Panc1 (cell line): Measurements from ENCODE around the gene DSCAML1.

ENCODE experiments used
- CTCF ChIP-seq: fragments of 450-650 bp; IDR thresholded peaks from 2 replicates; pipeline ENCODE4 v1.5.1; 2017; ENCODE audit warnings: mild to moderate bottlenecking
- POLR2AphosphoS5 ChIP-seq: IDR thresholded peaks from 2 replicates; pipeline ENCODE4 v1.6.1; 2012; ENCODE audit warnings: mild to moderate bottlenecking, low read depth, low read length, moderate library complexity
- REST ChIP-seq, 2 experiments: IDR thresholded peaks; 2 replicates each; pipeline ENCODE4 v1.6.1; 2011 to 2012; ENCODE audit warnings: low read depth in 2 of 2, control low read depth in 1 of 2, low read length in 1 of 2, mild to moderate bottlenecking in 1 of 2, moderate library complexity in 1 of 2; ENCODE audit not compliant: insufficient read depth in 1 of 2
- TCF7L2 ChIP-seq: IDR thresholded peaks from 2 replicates; pipeline ENCODE4 v1.6.1; 2011; ENCODE audit warnings: mild to moderate bottlenecking, low read depth, low read length, inconsistent platforms

GRCh38 chr11:117517097-117517496 is 279.9 kb downstream of the DSCAML1 start:
- TF ChIP-seq CTCF (no peak), REST (IDR thresholded peaks at IDR 0.05; ENCODE audit: insufficient read depth in 1 of 2, low read depth in 2 of 2, low read length in 1 of 2) (no peak), POLR2AphosphoS5 (no peak), TCF7L2 (no peak)
